ENCODE data around the gene DNAH11.

DNA sequence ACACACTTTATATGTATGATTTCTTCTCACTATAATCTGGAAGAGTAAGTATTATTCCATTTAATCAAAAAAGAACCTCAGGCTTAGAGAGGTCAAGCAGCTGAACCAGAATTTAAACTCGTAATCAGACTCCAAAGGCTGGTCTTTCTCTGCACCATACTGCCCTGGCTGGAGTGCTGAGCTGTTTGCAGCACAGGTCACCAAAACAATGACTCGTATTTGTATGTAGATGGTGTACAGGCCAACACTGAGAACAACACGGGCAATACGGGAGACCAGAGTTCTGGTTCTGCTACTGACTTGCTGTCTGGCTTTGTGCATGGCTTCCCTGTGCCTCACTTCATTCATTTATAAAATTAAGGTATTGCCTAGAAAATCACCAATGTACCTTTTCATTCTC lies 344.9 kb downstream of the DNAH11 start:
- TF ChIP-seq ZNF274 (IDR thresholded peaks at IDR 0.05; ENCODE audit: borderline replicate concordance, extremely low read depth, low read length): no peak
- no peak for TF ChIP-seq CTCF (IDR thresholded peaks at IDR 0.05; ENCODE audit: control extremely low read depth in 1 of 3, insufficient read depth in 1 of 3, low read depth in 1 of 3, low read length in 3 of 3)
- no peak for TF ChIP-seq YY1 (IDR thresholded peaks at IDR 0.05; ENCODE audit: low read depth, low read length)
- no peak for TF ChIP-seq USF2 (IDR thresholded peaks at IDR 0.05; ENCODE audit: low read length)
